DND-41 (cell line): Measurements from ENCODE around the gene SEMA5B.

Experiments used
- ATAC-seq: fragments of 200-7000 bp; cut with Tn5 transposase; 3 replicates; pipeline ENCODE4 v1.9.1; 2021; ENCODE audit warnings: low read depth; ENCODE audit not compliant: insufficient read depth
- DNase-seq: peaks from one replicate; pipeline ENCODE4 v3.0.0-alpha.2; 2020
- H2AFZ ChIP-seq: 2 replicates; pipeline ENCODE4 v1.6.0; 2012; ENCODE audit warnings: low read depth, low read length
- H3K27ac ChIP-seq: 2 replicates; pipeline ENCODE4 v1.5.1; 2012; ENCODE audit warnings: low read length, inconsistent platforms
- H3K27me3 ChIP-seq: fragments of 200-600 bp; sonication (generic); 2 replicates; pipeline ENCODE4 v1.6.0; 2012; ENCODE audit warnings: low read length, mild to moderate bottlenecking, inconsistent platforms; ENCODE audit not compliant: insufficient read depth, poor library complexity
- H3K36me3 ChIP-seq: 2 replicates; pipeline ENCODE4 v1.5.1; 2012; ENCODE audit warnings: low read length, inconsistent platforms; ENCODE audit not compliant: insufficient read depth
- H3K4me1 ChIP-seq: 2 replicates; pipeline ENCODE4 v1.5.1; 2012; ENCODE audit warnings: mild to moderate bottlenecking, low read length; ENCODE audit not compliant: insufficient read depth
- H3K4me2 ChIP-seq: 2 replicates; pipeline ENCODE4 v1.6.0; 2012; ENCODE audit warnings: mild to moderate bottlenecking, moderate library complexity, low read length, inconsistent platforms; ENCODE audit not compliant: insufficient read depth
- H3K4me3 ChIP-seq, 2 experiments: fragments of 200-600 bp in 1 of 2; shearing (Covaris generic) in 1 of 2; 2 replicates each; pipeline ENCODE4 v1.5.1; 2012 to 2016; ENCODE audit warnings: inconsistent platforms in 2 of 2, low read length in 2 of 2, mild to moderate bottlenecking in 2 of 2, low read depth in 1 of 2, moderate library complexity in 1 of 2
- H3K79me2 ChIP-seq: 2 replicates; pipeline ENCODE4 v1.6.0; 2012; ENCODE audit warnings: low read length, inconsistent platforms; ENCODE audit not compliant: insufficient read depth
- H3K9ac ChIP-seq: 2 replicates; pipeline ENCODE4 v1.6.0; 2012; ENCODE audit warnings: low read depth, mild to moderate bottlenecking, inconsistent platforms, low read length, moderate library complexity
- H3K9me3 ChIP-seq: 2 replicates; pipeline ENCODE4 v1.5.1; 2012; ENCODE audit warnings: low read length, moderate library complexity, mild to moderate bottlenecking, inconsistent platforms; ENCODE audit not compliant: insufficient read depth, severe bottlenecking
- H4K20me1 ChIP-seq: 2 replicates; pipeline ENCODE4 v1.6.0; 2012; ENCODE audit warnings: low read length; ENCODE audit not compliant: insufficient read depth
- CTCF ChIP-seq: IDR thresholded peaks from 2 replicates; pipeline ENCODE4 v1.5.1; 2012; ENCODE audit warnings: borderline replicate concordance, low read length, moderate library complexity, mild to moderate bottlenecking; ENCODE audit not compliant: poor library complexity, severe bottlenecking; ENCODE audit errors: extremely low read depth
- EZH2 ChIP-seq: IDR thresholded peaks from 3 replicates; pipeline ENCODE4 v1.6.1; 2012; ENCODE audit warnings: borderline replicate concordance, low read depth, mild to moderate bottlenecking, moderate library complexity, low read length, inconsistent platforms; ENCODE audit not compliant: severe bottlenecking

SEMA5B gene

GRCh38 chr3:122948408-122948807, 79.2 kb downstream of the SEMA5B start:
- DNase-seq (no peak), ATAC-seq (peak; percentile 59; the same call in 2 of the 3 replicates)
- H4K20me1 ChIP-seq = no peaks in the 10 kb centered on the region
- no peak overlapping the region for H3K4me2 ChIP-seq
- H3K9me3 ChIP-seq = no peaks in the 10 kb centered on the region
- no peaks in the 10 kb centered on the region for H3K27me3 ChIP-seq
- H3K79me2 ChIP-seq = no peaks in the 10 kb centered on the region
- H3K36me3 ChIP-seq = no peaks in the 10 kb centered on the region
- no peak overlapping the region for H3K9ac ChIP-seq
- no peak overlapping the region for H3K4me3 ChIP-seq
- no peak overlapping the region for H3K27ac ChIP-seq
- TF ChIP-seq CTCF (no peak), EZH2 (no peak)
- no peaks in the 10 kb centered on the region for H3K4me1 ChIP-seq
- H2AFZ ChIP-seq = no peak overlapping the region

- Histone ChIP-seq H3K27me3 (no peaks in the 10 kb centered on the region), H3K4me2 (no peak overlapping the region), H3K4me3 (no peak overlapping the region), H3K36me3 (no peaks in the 10 kb centered on the region), H3K9me3 (no peaks in the 10 kb centered on the region), H2AFZ (no peak overlapping the region), H3K9ac (no peak overlapping the region), H3K79me2 (no peaks in the 10 kb centered on the region), H4K20me1 (no peaks in the 10 kb centered on the region), H3K27ac (no peak overlapping the region), H3K4me1 (no peaks in the 10 kb centered on the region)
- ATAC-seq (no peak), DNase-seq (no peak)
- TF ChIP-seq CTCF (no peak), EZH2 (no peak)
Observed at GRCh38 chr3:122947738-122948137, 79.8 kb downstream of the SEMA5B start.

GRCh38 chr3:122947196-122947595, 80.4 kb downstream of the SEMA5B start:
- no peaks in the 10 kb centered on the region for H3K4me1 ChIP-seq
- TF ChIP-seq CTCF = no peak
- TF ChIP-seq EZH2 = no peak
- H3K9ac ChIP-seq = no peak overlapping the region
- DNase-seq (no peak), ATAC-seq (no peak)
- H3K79me2 ChIP-seq = no peaks in the 10 kb centered on the region
- no peak overlapping the region for H3K27ac ChIP-seq
- no peaks in the 10 kb centered on the region for H3K36me3 ChIP-seq
- no peak overlapping the region for H3K4me2 ChIP-seq
- H4K20me1 ChIP-seq = no peaks in the 10 kb centered on the region
- H3K9me3 ChIP-seq = no peaks in the 10 kb centered on the region
- no peak overlapping the region for H2AFZ ChIP-seq
- no peaks in the 10 kb centered on the region for H3K27me3 ChIP-seq
- no peak overlapping the region for H3K4me3 ChIP-seq

- Histone ChIP-seq H3K79me2 (no peaks in the 10 kb centered on the region), H3K4me2 (no peak overlapping the region), H3K4me1 (no peaks in the 10 kb centered on the region), H3K4me3 (no peak overlapping the region), H3K27ac (no peak overlapping the region), H2AFZ (no peak overlapping the region), H3K9ac (no peak overlapping the region), H3K27me3 (no peaks in the 10 kb centered on the region), H4K20me1 (no peaks in the 10 kb centered on the region), H3K36me3 (no peaks in the 10 kb centered on the region), H3K9me3 (no peaks in the 10 kb centered on the region)
- no peak for TF ChIP-seq CTCF
- TF ChIP-seq EZH2 = no peak
- ATAC-seq = no peak
- DNase-seq = no peak
Observed at GRCh38 chr3:122946185-122946584, 81.4 kb downstream of the SEMA5B start.
